Peyer's patch (tissue), 4 donors: ENCODE data around the gene SLC28A3. TPM values are rescaled to one million over a fixed set of nuclear protein-coding genes. Genes with fewer than 3 reads are reported as not detected.

Experiments
- DNase-seq, 3 donors: peaks; one replicate each; pipeline ENCODE4 v3.0.0-alpha.2; 2017 to 2019
- H3K27ac ChIP-seq, 4 donors: fragments of 200-600 bp; sonication (generic); one replicate each; pipeline ENCODE4 v1.5.1; 2016 to 2019
- H3K27me3 ChIP-seq, 2 donors: fragments of 200-600 bp; sonication (generic); one replicate each; pipeline ENCODE4 v1.5.1; 2019
- H3K36me3 ChIP-seq, 3 donors: fragments of 200-600 bp; sonication (generic); one replicate each; pipeline ENCODE4 v1.5.1; 2016 to 2019
- H3K4me1 ChIP-seq, 4 donors: fragments of 200-600 bp; sonication (generic); one replicate each; pipeline ENCODE4 v1.5.1; 2016 to 2019
- H3K4me3 ChIP-seq, 4 donors: fragments of 200-600 bp; sonication (generic); 1 replicate in 3 of 4; 2 replicates in 1 of 4; pipeline ENCODE4 v1.5.1; 2016 to 2019; ENCODE audit warnings: mild to moderate bottlenecking in 1 of 4
- H3K9me3 ChIP-seq, 4 donors: fragments of 200-600 bp; sonication (generic); one replicate each; pipeline ENCODE4 v1.5.1; 2016 to 2019; ENCODE audit warnings: mild to moderate bottlenecking in 1 of 4
- POLR2A ChIP-seq, 2 donors: fragments of 450-650 bp; IDR thresholded peaks; one replicate each; pipeline ENCODE4 v1.5.1; 2017; ENCODE audit warnings: antibody characterized with exemption in 2 of 2, mild to moderate bottlenecking in 2 of 2, moderate library complexity in 2 of 2
- total RNA-seq, 4 donors: library from RNA; depleted of rRNA; stranded (reverse); fragments of >200 nt; gene quantifications; one replicate each; pipeline ENCODE4 v1.1.0, GENCODE V29; 2016
- TF ChIP-seq, protein P1 (sequence below), 6 experiments: fragments of 450-650 bp in 4 of 6; fragments of 200-600 bp in 2 of 6; sonication (generic) in 1 of 6; IDR thresholded peaks; one replicate each; pipeline ENCODE4 v1.5.1; 2017 to 2019; ENCODE audit warnings: antibody characterized with exemption in 6 of 6, mild to moderate bottlenecking in 3 of 6, moderate library complexity in 1 of 6

Gene SLC28A3
- total RNA-seq, 4 donors from 2014 or later: 5.0 to 22.3 (median 7.4) TPM

DNA sequence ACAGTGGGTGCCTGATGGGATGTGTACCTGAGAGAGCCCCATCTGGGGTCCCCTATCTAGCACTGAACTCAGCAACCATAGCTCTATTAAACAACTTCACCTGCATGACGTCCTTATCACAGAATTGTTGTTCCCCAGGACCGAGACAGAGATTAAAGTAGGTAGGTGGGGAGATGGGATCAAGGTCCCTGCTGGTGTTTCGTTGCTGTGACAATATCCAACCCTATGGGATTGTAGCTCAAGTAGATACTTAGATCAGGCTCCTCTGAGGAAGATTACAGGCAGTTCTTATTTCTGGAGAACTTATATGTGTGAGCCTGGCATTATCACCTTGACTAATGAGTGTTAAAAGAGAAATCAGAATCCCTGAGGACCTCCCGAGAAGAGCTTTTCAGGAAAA, 84.9 kb downstream of the SLC28A3 start:
- TF ChIP-seq, protein P1, sequence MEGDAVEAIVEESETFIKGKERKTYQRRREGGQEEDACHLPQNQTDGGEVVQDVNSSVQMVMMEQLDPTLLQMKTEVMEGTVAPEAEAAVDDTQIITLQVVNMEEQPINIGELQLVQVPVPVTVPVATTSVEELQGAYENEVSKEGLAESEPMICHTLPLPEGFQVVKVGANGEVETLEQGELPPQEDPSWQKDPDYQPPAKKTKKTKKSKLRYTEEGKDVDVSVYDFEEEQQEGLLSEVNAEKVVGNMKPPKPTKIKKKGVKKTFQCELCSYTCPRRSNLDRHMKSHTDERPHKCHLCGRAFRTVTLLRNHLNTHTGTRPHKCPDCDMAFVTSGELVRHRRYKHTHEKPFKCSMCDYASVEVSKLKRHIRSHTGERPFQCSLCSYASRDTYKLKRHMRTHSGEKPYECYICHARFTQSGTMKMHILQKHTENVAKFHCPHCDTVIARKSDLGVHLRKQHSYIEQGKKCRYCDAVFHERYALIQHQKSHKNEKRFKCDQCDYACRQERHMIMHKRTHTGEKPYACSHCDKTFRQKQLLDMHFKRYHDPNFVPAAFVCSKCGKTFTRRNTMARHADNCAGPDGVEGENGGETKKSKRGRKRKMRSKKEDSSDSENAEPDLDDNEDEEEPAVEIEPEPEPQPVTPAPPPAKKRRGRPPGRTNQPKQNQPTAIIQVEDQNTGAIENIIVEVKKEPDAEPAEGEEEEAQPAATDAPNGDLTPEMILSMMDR (IDR thresholded peaks at IDR 0.05): no peak
- TF ChIP-seq POLR2A (IDR thresholded peaks at IDR 0.05): no peak
- no peak for DNase-seq

DNA sequence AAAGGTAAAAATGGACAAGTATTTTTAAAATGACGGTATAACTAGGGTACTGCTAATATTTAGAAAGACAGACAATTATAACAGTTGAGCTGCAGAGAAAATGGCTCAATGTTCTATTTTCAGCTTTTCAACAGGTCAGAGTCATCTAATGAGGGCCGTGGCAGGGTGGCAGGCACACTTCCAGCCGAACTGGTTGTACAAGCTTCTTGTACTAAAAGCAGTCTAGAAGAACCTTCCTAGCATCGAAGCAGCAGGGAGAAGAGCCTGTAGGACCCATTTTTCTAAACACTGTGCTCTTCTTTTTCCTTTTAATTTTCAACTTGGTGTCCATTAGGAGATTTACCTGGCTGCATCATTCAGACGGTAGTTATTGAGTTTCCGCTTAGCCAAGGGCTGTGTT, 85.6 kb downstream of the SLC28A3 start:
- no peak for TF ChIP-seq POLR2A (IDR thresholded peaks at IDR 0.05)
- TF ChIP-seq, protein P1 (IDR thresholded peaks at IDR 0.05): no peak
- Histone ChIP-seq H3K36me3 (no peaks in the 10 kb centered on the region), H3K9me3 (no peaks in the 10 kb centered on the region), H3K4me3 (no peak overlapping the region), H3K27me3 (no peaks in the 10 kb centered on the region), H3K27ac (no peak overlapping the region), H3K4me1 (peaks cover 0 to 11% (median 0%) of the 10 kb centered on the region in 4 donors)
- DNase-seq: peak in 1 of 3 donors; percentile 52

More for the DNA sequence above, 84.9 kb downstream of the SLC28A3 start:
- Histone ChIP-seq H3K27me3 (no peaks in the 10 kb centered on the region), H3K4me1 (peaks cover 0 to 11% (median 0%) of the 10 kb centered on the region in 4 donors), H3K4me3 (no peak overlapping the region), H3K36me3 (no peaks in the 10 kb centered on the region), H3K27ac (no peak overlapping the region), H3K9me3 (no peaks in the 10 kb centered on the region)

DNA sequence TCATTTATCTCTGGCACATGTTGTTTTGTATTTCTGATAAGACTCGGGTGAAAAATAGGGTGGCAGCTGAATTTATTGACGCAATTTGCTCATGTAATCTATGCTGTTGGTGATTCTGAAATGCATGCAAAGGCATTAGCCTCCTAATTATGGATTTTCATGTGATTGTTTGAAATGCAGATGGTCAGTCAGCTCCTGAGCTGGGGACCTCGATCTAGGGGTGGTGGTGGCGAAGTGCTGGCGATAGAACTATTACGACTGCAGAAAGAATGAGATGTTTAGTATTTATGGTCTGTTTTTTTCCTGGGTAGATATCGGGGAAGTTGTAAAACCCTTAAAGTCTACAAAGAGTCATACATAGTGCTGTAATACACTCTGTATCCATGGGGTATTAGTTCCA, 88.6 kb downstream of the SLC28A3 start:
- TF ChIP-seq POLR2A (IDR thresholded peaks at IDR 0.05): no peak
- TF ChIP-seq, protein P1 (IDR thresholded peaks at IDR 0.05): no peak
- Histone ChIP-seq H3K4me3 (no peak overlapping the region), H3K27ac (no peak overlapping the region)

DNA sequence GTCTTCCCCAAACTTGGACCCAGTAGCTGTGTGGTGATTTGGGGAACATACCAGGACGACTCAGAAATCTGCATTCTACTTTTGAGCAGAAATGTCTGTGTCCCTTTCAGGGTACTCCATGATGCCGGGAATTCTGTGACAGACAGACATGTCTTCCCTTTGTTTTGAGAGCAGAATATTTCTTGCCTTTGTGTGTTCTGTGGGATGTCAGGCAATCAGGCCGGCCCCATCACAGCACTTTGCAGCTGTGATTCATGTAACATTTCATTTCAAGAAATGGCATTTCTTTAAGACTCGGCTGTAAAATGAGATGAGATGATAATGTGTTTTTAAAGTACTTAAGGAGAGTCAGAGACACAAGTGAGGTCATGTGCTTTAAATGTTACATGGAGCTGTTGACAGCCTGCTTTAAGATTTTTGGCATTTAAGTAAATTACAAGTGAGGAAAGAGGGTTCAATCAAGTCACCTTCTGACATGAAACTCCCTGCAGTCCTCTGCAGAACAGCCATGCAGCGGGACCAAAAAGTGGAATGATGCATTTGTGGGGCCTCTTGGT, 98.7 kb downstream of the SLC28A3 start:
- Histone ChIP-seq H3K27ac (no peak overlapping the region), H3K36me3 (no peaks in the 10 kb centered on the region), H3K4me3 (no peak overlapping the region), H3K4me1 (no peaks in the 10 kb centered on the region), H3K27me3 (no peaks in the 10 kb centered on the region), H3K9me3 (no peaks in the 10 kb centered on the region)
- no peak for DNase-seq
- no peak for TF ChIP-seq POLR2A (IDR thresholded peaks at IDR 0.05)
- TF ChIP-seq, protein P1 (IDR thresholded peaks at IDR 0.05): no peak

More for the DNA sequence above, 88.6 kb downstream of the SLC28A3 start:
- Histone ChIP-seq H3K36me3 (no peaks in the 10 kb centered on the region), H3K27me3 (no peaks in the 10 kb centered on the region), H3K4me1 (peaks cover 0 to 11% (median 0%) of the 10 kb centered on the region in 4 donors), H3K9me3 (no peaks in the 10 kb centered on the region)
- DNase-seq: no peak

DNA sequence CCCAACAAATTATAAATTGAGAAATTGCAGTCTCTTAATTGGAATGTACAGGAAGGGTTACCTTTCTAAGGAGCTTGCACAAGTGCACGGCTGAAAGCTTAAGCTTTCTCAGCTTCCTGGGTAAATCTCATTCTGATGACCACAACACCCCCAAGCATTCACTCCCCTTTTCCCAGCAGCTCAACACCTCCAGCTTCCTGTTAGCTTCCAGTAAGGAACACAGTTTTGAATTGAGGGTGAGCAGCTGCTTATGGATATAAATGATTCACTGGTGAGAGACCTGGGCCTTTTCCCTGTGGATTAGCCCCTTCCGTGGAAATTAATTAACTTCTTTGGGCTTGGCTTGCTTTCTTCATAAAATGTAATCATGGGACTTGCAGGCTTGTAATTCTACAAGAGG, 101.2 kb downstream of the SLC28A3 start:
- DNase-seq: no peak
- no peak for TF ChIP-seq POLR2A (IDR thresholded peaks at IDR 0.05)
- TF ChIP-seq, protein P1 (IDR thresholded peaks at IDR 0.05): no peak
- Histone ChIP-seq H3K4me3 (no peak overlapping the region), H3K27ac (no peak overlapping the region), H3K9me3 (no peaks in the 10 kb centered on the region), H3K27me3 (no peaks in the 10 kb centered on the region), H3K4me1 (no peaks in the 10 kb centered on the region), H3K36me3 (no peaks in the 10 kb centered on the region)

DNA sequence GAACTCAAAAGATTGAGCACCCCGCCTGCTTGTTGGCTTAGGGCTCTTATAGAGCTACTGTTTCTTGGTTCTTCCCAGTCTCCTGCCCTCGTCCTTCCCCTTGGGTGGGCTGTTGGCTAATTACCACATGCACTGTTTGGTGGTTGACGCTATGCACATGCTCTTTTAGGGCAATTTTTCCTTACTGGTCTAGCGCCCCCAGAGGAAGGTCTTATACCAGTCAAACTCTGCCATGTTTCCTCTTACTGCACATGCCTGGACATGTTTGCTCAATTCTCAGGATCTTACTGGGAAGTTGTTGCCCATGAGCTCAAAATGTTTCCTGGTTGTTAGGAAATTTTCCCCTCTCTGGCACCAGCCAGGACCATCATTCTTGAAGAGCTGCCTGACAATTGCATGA, 101.9 kb downstream of the SLC28A3 start:
- Histone ChIP-seq H3K4me3 (no peak overlapping the region), H3K4me1 (no peaks in the 10 kb centered on the region), H3K9me3 (no peaks in the 10 kb centered on the region), H3K27ac (no peak overlapping the region), H3K36me3 (no peaks in the 10 kb centered on the region), H3K27me3 (no peaks in the 10 kb centered on the region)
- no peak for TF ChIP-seq POLR2A (IDR thresholded peaks at IDR 0.05)
- TF ChIP-seq, protein P1 (IDR thresholded peaks at IDR 0.05): no peak
- DNase-seq: no peak
